GM13976 (cell line): ENCODE measurements around the gene DCC.
A peak's percentile ranks its signal among the peaks of the same experiment; 100 is the strongest.

Experiments
- DNase-seq: peaks from one replicate; pipeline ENCODE4 v3.0.0; 2012; ENCODE audit warnings: low spot score
- in situ Hi-C: fragments of 300-500 bp; cut with MboI; formaldehyde crosslinking; loops from one replicate; pipeline ENCODE4 v1.12.0; 2022; ENCODE audit warnings: low sequenced_read_pairs, mixed read lengths, inconsistent platforms; ENCODE audit not compliant: unreplicated experiment
- TF ChIP-seq, protein P1 (sequence below): IDR thresholded peaks from 2 replicates; pipeline ENCODE4 v1.5.1; 2012; ENCODE audit warnings: borderline replicate concordance, mild to moderate bottlenecking; ENCODE audit not compliant: insufficient read depth; ENCODE audit errors: extremely low read depth, missing control alignments, control extremely low read depth

The DCC gene

GRCh38 chr18:52610451-52611115 is 270.6 kb downstream of the DCC start:
- TF ChIP-seq, protein P1, sequence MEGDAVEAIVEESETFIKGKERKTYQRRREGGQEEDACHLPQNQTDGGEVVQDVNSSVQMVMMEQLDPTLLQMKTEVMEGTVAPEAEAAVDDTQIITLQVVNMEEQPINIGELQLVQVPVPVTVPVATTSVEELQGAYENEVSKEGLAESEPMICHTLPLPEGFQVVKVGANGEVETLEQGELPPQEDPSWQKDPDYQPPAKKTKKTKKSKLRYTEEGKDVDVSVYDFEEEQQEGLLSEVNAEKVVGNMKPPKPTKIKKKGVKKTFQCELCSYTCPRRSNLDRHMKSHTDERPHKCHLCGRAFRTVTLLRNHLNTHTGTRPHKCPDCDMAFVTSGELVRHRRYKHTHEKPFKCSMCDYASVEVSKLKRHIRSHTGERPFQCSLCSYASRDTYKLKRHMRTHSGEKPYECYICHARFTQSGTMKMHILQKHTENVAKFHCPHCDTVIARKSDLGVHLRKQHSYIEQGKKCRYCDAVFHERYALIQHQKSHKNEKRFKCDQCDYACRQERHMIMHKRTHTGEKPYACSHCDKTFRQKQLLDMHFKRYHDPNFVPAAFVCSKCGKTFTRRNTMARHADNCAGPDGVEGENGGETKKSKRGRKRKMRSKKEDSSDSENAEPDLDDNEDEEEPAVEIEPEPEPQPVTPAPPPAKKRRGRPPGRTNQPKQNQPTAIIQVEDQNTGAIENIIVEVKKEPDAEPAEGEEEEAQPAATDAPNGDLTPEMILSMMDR: no peak
- no peak for DNase-seq
- in situ Hi-C loops: no loop called here

DNA sequence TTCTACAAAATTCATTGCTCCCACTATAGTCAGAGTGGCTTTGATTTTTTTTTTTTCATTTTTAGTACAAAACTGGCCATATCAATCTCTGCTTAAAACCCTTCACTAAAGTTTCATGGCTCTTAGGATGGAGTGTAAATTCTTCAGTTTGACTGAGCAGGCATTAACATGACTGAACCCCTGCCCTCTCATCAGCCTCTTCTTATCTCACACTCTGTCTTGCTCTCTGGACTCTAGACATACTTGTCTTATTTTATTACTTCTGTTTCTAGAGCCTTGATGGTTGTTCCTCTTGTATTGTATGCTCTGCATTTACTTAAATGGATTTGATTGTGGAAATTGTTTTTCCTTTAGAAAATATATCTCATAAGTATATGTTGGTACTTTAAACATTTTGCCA is 272.4 kb downstream of the DCC start:
- in situ Hi-C loops: no loop called here
- no peak for DNase-seq
- TF ChIP-seq, protein P1: no peak

DNA sequence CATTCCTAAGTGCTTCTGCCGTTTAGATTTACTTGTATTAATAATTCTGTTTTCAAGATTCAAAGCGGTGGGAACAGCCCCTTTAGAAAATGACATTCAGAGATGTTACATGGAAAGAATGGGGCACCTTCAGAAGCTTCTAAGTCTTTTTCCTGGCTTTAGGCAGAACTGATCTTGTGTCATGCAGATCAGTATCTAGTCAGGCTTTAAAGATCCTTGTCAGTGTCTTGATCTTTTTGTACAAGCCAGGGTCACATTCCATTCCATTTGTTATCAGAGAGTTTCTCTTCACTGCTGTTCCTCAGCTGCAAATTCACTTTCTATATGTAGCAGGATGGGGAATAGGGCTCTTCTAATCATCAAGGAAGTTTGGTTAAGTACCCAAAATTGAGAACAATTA is 275.3 kb downstream of the DCC start:
- in situ Hi-C loops: no loop called here

GRCh38 chr18:52615943-52616342 is 275.9 kb downstream of the DCC start:
- peak; percentile 8 for DNase-seq
- in situ Hi-C loops: no loop called here
- TF ChIP-seq, protein P1: no peak

More for the DNA sequence above, 275.3 kb downstream of the DCC start:
- DNase-seq: no peak
- TF ChIP-seq, protein P1: no peak

DNA sequence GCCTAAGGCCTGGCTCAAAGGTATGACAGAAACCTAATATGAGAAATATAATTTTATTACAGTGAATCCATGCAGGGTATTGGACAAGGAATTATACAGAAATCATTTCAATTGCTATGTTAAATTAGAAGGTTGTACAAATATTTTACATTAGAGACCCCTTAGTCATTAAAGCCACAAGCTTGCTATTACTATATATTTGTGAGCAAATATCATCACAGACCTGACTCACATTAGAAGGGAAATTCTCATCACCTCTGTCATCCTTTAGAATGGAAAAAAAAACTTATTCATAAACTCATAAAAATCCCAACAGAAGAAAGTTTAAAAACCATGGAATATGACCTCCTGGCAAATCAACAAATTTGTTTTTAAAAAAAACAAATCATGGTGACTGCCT is 277.9 kb downstream of the DCC start:
- DNase-seq: no peak
- in situ Hi-C loops: no loop called here
- TF ChIP-seq, protein P1: no peak

DNA sequence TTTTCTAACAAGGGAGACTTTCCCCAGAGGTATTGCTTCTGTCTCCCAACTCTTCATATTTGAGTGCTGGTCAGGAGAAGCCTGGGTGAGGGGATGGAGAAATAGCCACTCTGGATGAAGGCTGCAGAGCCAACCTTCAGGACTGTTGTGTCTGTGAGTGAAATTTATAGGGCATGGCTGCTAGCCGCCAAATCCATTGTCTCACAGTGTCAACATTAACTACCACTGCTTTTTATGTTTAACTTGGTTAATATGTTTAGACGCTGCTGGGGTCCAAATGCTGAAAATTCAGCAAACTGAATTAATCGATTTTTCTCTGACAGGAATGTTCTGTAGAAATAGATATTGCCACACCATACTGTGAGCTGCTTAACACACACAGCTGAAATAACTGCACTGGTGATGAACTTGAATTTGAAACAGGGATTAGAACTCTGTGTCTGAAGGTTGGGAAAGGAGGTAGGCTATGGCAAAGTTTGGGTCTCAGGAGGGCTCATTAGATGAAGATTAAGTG is 281.0 kb downstream of the DCC start:
- in situ Hi-C loops: no loop called here
- TF ChIP-seq, protein P1: no peak
- DNase-seq: no peak
